Measurements from ENCODE around the gene FOXA2. TPM values are rescaled to one million over a fixed set of nuclear protein-coding genes. Genes with fewer than 3 reads are reported as not detected.
A peak's percentile ranks its signal among the peaks of the same experiment; 100 is the strongest.

Gene FOXA2
- total RNA-seq (2014; rRNA removed) (14.4 and 15.2 TPM in 2 replicates), Bru-seq, nascent RNA (percentile 58 among the genes with signal in this experiment), BruChase-seq, experiment 1, labeled RNA remaining after a 6-hour chase (percentile 61 among the genes with signal in this experiment), BruChase-seq, experiment 2, labeled RNA remaining after a 2-hour chase (percentile 79 among the genes with signal in this experiment)
- long read RNA-seq, transcript FOXA2-202 (2 exons, 2,422 nt) = major isoform, 16 of 33 reads
- long read RNA-seq, partial matches to known transcripts = 13 of 33 reads
- long read RNA-seq, other reads (novel, unspliced or antisense) = 4 of 33 reads

DNA sequence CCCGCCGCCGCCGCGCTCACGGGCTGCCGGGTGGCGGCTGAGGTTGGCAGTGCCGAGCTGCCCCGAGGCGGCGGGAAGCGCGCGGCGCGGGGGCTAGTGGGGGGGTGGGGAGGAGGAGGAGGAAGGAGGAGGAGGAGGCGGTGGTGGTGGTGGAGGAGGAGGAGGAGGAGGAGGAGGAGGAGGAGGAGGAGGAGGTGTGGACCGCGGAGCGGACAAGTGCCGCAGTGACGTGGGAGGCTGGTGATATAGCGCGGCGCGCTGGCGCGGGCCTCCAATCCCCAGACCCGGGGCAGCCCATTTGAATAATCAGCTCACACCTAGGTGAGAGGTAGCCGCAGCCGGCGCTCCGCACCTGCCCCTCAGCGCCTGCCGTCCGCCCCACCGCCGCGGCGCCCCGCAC lies at the start of gene FOXA2:
TSS of gene FOXA2 (minus strand) at position 51 of the 400 bp plus-strand sequence. CDS start 294 bp downstream, outside the sequence.
- ATAC-seq = peak; percentile 68
- Histone ChIP-seq H3K27ac (ENCODE audit: low read length) (no peak within 1 kb of the TSS; the same call in 1 of the 2 replicates), H3K4me2 (ENCODE audit: low read length) (peak within 1 kb of the TSS; percentile 97), H3K79me2 (ENCODE audit: low read length) (peaks cover 28% of the 10 kb centered on the region), H3K9me3 (ENCODE audit: low read length) (no peaks in the 10 kb centered on the region), H3K4me3 (ENCODE audit: low read length) (peak within 1 kb of the TSS; percentile 93), H3K27me3 (ENCODE audit: low read length) (peaks cover 8% of the 10 kb centered on the region; the same call in 1 of the 2 replicates), H3K9me2 (replicated peaks; ENCODE audit: low read length) (no peaks in the 10 kb centered on the region), H3K36me3 (ENCODE audit: low read depth, low read length) (no peaks in the 10 kb centered on the region), H4K20me1 (ENCODE audit: low read length) (no peaks in the 10 kb centered on the region), H3F3A (ENCODE audit: low read length, unreplicated experiment) (no peaks in the 10 kb centered on the region), H3K4me1 (ENCODE audit: insufficient read depth, low read length) (peaks cover 6% of the 10 kb centered on the region; the same call in 1 of the 2 replicates), H2AFZ (ENCODE audit: low read length) (peak within 1 kb of the TSS; percentile 79), H3K9ac (ENCODE audit: low read length) (peak within 1 kb of the TSS; percentile 84)
- ChIA-PET POLR2A (ENCODE audit: unreplicated experiment) (interaction anchor here (0.5 kb wide), 1 partner anchor 94 kb away, joined by 4 read pairs; no protein-coding TSS in a partner anchor), CTCF (interaction anchor here (1.1 kb wide), 1 partner anchor 100 kb away, joined by 3 read pairs; no protein-coding TSS in a partner anchor)
- BruUV-seq (replicated peaks) = no TSS peak
- no peak for TF ChIP-seq EZH2phosphoT487 (IDR thresholded peaks at IDR 0.05; ENCODE audit: borderline replicate concordance, low read length)
- intact Hi-C loops (cut with micrococcal nuclease) = loop anchor here (1.0 to 5.0 kb wide), 3 partner anchors 72 to 778 kb away; partner anchors contain the start of gene GZF1
- DNase-seq = peak; percentile 71

DNA sequence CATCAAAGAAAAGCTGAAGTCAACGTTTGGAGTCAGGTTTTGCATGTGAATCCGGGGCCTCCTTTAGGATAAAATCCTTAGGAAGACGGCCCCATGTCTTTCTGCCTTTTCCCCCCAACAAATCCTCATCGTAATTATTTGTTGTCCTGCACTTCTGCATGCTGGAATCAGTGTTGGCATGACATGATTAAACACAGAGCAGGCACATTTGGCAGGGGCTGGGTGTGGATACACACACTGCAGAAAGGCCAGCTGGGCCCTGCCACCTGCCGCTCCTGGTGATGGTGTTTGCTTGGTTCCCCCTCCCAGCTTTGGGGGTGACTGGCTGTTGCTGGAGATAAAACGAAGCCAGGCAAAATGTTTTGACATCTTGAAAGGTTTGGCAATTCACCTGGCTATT lies 46.3 kb upstream of the FOXA2 start:
- no TSS peak for BruUV-seq (replicated peaks)
- no peaks in the 10 kb centered on the region for H3K9me2 ChIP-seq (replicated peaks; ENCODE audit: low read length)
- POLR2A ChIA-PET (ENCODE audit: unreplicated experiment) = no interaction called here

DNA sequence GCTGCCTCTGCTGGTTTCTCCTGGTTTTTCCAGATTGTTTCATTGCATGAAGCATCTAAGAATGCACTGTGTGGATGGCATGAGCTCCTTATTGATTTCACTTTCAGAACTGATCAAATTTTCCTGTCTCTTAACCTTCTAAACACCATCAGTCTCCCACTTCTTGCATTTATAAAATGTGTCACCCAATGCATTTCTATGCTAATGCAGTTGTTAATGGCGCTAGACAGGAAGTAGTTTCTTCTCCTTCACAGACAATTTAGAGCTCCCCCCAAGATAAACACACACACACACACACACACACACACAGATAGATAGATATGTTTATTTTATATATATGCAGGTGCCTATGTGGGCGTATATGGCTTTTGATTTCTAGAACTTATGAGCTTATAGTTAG lies 45.6 kb upstream of the FOXA2 start:
- BruUV-seq (replicated peaks) = no TSS peak
- H3K4me2 ChIP-seq (ENCODE audit: low read length) = no peak overlapping the region
- no peak overlapping the region for H3K9ac ChIP-seq (ENCODE audit: low read length)
- H3F3A ChIP-seq (ENCODE audit: low read length, unreplicated experiment) = no peaks in the 10 kb centered on the region
- POLR2A ChIA-PET (ENCODE audit: unreplicated experiment) = no interaction called here
- no peaks in the 10 kb centered on the region for H3K36me3 ChIP-seq (ENCODE audit: low read depth, low read length)
- H2AFZ ChIP-seq (ENCODE audit: low read length) = no peak overlapping the region
- CTCF ChIA-PET = no interaction called here
- DNase-seq = no peak
- ATAC-seq = no peak
- H3K4me1 ChIP-seq (ENCODE audit: insufficient read depth, low read length) = no peaks in the 10 kb centered on the region
- H3K27ac ChIP-seq (ENCODE audit: low read length) = no peak overlapping the region
- H4K20me1 ChIP-seq (ENCODE audit: low read length) = no peaks in the 10 kb centered on the region
- H3K9me3 ChIP-seq (ENCODE audit: low read length) = no peaks in the 10 kb centered on the region
- no peaks in the 10 kb centered on the region for H3K9me2 ChIP-seq (replicated peaks; ENCODE audit: low read length)
- no peak for TF ChIP-seq EZH2phosphoT487 (IDR thresholded peaks at IDR 0.05; ENCODE audit: borderline replicate concordance, low read length)
- no peak for TF ChIP-seq EZH2 (IDR thresholded peaks at IDR 0.05; ENCODE audit: low read length, unreplicated experiment)
- TF ChIP-seq, protein P1, sequence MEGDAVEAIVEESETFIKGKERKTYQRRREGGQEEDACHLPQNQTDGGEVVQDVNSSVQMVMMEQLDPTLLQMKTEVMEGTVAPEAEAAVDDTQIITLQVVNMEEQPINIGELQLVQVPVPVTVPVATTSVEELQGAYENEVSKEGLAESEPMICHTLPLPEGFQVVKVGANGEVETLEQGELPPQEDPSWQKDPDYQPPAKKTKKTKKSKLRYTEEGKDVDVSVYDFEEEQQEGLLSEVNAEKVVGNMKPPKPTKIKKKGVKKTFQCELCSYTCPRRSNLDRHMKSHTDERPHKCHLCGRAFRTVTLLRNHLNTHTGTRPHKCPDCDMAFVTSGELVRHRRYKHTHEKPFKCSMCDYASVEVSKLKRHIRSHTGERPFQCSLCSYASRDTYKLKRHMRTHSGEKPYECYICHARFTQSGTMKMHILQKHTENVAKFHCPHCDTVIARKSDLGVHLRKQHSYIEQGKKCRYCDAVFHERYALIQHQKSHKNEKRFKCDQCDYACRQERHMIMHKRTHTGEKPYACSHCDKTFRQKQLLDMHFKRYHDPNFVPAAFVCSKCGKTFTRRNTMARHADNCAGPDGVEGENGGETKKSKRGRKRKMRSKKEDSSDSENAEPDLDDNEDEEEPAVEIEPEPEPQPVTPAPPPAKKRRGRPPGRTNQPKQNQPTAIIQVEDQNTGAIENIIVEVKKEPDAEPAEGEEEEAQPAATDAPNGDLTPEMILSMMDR (conservative IDR thresholded peaks at IDR 0.05; ENCODE audit: low read depth, low read length) = no peak
- H3K27me3 ChIP-seq (ENCODE audit: low read length) = peaks cover 61% of the 10 kb centered on the region
- H3K79me2 ChIP-seq (ENCODE audit: low read length) = no peaks in the 10 kb centered on the region
- H3K4me3 ChIP-seq (ENCODE audit: low read length) = no peak overlapping the region
- intact Hi-C loops (cut with micrococcal nuclease) = no loop called here

More for the DNA sequence above, 46.3 kb upstream of the FOXA2 start:
- DNase-seq (no peak), ATAC-seq (no peak)
- no peak overlapping the region for H3K4me3 ChIP-seq (ENCODE audit: low read length)
- no peak overlapping the region for H2AFZ ChIP-seq (ENCODE audit: low read length)
- intact Hi-C loops (cut with micrococcal nuclease) = no loop called here
- no peak overlapping the region for H3K4me2 ChIP-seq (ENCODE audit: low read length)
- H4K20me1 ChIP-seq (ENCODE audit: low read length) = no peaks in the 10 kb centered on the region
- TF ChIP-seq, protein P1 (conservative IDR thresholded peaks at IDR 0.05; ENCODE audit: low read depth, low read length) = no peak
- TF ChIP-seq EZH2phosphoT487 (IDR thresholded peaks at IDR 0.05; ENCODE audit: borderline replicate concordance, low read length) = no peak
- no peak for TF ChIP-seq EZH2 (IDR thresholded peaks at IDR 0.05; ENCODE audit: low read length, unreplicated experiment)
- no peaks in the 10 kb centered on the region for H3K9me3 ChIP-seq (ENCODE audit: low read length)
- no peaks in the 10 kb centered on the region for H3K4me1 ChIP-seq (ENCODE audit: insufficient read depth, low read length)
- no peak overlapping the region for H3K27ac ChIP-seq (ENCODE audit: low read length)
- no peaks in the 10 kb centered on the region for H3F3A ChIP-seq (ENCODE audit: low read length, unreplicated experiment)
- H3K27me3 ChIP-seq (ENCODE audit: low read length) = peaks cover 61% of the 10 kb centered on the region
- H3K9ac ChIP-seq (ENCODE audit: low read length) = no peak overlapping the region
- no peaks in the 10 kb centered on the region for H3K79me2 ChIP-seq (ENCODE audit: low read length)
- no peaks in the 10 kb centered on the region for H3K36me3 ChIP-seq (ENCODE audit: low read depth, low read length)
- CTCF ChIA-PET = no interaction called here

Data from PC-3 (cell line).